ENCODE data around the gene SLC38A1.
"Not testable (repeated sequence)": the region's sequence is repeated elsewhere in the genome, so short reads cannot be mapped to it uniquely, and the experiment has no call there.

SLC38A1 gene

DNA sequence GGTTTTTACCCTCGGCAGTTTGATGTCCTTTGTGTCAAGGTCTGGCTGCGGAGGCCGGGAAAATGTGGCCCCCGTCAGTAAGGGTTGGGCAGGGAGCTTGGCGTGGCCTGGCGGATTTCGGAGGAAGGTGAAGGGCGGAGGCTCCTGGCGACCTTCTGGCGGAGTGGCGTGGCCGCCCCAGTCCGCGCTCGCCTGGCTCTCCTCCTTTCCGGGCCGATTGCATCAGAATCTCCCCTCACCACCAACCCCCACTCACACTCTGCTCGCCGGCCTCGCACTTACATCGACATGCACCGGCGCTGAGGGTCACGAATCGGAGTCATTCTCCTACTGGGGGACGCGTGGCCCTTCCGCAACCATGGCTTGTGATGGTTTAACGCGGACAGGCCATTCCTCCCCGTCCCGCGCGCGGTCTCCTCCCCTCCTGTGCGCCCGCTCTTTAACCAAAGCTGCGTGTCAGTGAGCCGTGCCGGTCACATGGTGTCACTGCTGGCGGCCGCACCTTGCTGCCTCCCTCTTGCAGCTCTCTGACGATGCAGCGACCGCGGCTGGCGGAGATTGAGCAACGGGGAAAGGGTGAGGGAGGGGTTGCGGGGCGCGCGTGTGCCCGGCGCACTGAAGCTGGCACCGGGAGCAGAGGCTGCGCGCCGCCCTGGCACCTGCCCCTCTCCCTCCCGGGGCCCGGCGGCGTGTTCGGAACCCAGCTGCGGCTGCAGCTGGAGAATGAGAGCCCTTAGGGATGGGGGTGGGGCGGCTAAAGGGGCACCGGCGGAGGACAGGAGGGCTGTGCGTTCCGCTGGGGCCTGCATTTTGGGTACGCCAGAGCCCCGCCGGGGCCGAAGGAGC lies at the start of gene SLC38A1:
TSS of gene SLC38A1 (minus strand) at position 461 of the 846 bp plus-strand sequence. CDS start 29,243 bp downstream, outside the sequence.
- peak; percentile 79 to 84 for DNase-seq

DNA sequence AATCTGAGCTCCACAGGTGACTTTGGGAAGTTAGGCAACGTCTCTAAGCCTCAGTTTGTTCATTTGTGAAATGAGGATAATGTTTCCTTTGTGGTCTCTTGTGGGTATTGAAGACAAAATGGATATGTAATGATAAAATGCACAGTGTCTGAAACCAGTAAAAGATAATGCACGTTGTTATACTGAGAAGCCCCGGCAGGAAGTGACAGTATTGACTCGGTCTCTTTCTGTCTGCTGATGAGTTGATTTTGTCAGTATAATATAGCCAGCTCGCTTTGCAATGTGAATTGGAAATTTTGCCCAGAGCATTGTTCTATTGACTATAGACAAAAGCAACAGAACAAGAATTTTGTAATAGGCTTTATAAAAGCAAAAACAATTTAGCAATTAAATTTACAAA lies 49.2 kb upstream of the SLC38A1 start:
- no peak for DNase-seq

DNA sequence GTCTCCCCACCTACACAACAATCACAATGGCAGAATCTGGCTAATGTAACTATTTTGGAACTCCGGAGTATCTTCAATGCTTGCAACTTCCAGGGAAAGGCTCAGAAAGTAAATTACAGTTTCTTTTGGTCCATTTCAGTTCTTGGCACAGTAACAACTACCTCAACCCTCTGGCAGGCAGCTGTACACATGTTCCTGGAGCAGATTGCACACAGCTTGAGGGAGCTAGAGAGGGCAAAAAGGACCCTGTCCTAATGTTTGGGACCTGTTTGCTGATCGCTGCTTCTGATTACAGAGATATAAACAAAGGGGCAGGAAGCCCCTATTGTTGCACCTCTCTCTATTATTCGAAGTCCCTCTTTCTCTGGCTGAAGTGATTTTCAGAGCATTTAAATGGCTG lies 35.2 kb upstream of the SLC38A1 start:
- no peak for DNase-seq

DNA sequence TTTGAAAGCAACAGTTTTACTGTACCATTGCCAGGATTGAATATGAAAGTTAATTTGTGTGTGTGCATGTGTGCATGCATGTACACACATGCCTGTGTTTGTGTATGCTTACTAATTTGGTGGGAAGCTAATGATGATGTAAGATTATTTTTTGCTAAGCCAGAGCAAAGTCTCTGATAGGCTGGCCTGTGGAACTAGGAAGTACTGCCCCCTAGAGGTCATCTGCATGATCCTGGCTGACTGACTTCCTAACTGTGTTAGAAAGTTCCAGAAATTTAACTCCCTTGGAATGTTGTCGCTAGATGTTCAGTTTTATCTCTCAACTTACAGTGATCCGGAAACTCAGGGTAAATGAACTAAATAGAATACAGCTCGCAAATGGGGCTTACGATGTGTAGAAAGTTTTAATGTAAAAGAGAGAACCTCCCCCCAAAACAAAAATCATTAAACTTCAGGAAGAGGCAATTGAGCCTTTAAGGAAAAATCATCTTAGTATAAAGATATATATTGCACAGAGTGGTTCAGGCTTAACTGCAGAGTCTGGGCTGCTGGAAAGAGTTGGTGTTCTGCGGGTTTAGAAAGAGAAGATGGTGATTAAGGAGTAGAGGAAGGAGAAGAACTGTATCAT lies 34.3 kb upstream of the SLC38A1 start:
- peak; percentile 45 to 47 for DNase-seq

DNA sequence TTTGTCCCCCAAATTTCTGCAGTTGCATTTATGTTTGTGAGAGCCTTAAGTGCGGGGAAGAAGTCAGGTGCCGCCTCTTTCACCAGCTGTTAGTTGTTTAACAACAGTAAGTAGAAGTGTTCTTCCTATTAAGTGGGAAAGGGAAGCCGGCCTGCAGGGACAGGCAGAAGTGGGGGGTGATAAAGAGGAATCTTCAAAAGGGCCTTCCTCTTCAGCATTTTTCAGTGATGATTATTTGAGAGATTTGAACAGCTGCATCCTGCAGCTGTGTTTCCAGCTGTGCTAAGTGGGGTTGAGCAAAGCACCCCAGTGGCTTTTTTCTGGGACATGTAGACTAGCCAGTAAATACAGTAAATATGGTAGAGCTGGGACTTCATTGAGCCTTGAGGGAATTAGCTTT lies 32.1 kb upstream of the SLC38A1 start:
- no peak for DNase-seq

DNA sequence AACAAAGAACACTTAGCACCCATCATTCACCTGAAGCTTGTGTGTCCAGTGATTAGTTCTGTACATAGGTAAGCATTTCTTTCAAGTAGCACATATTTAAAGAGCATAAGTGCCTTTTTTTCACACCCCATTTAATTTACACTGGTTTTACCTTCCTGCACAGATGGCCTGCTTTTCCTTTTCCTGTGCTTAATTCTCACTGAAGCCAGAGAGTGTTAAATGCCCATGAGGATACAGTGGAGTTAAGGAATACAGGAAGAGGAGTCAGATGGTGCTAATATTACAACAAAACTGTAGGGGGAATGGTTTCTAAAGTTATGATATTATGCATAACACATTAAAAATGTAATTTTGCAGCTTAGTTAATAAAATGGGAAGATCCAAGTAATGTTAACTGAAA lies 31.0 kb upstream of the SLC38A1 start:
- no peak for DNase-seq

DNA sequence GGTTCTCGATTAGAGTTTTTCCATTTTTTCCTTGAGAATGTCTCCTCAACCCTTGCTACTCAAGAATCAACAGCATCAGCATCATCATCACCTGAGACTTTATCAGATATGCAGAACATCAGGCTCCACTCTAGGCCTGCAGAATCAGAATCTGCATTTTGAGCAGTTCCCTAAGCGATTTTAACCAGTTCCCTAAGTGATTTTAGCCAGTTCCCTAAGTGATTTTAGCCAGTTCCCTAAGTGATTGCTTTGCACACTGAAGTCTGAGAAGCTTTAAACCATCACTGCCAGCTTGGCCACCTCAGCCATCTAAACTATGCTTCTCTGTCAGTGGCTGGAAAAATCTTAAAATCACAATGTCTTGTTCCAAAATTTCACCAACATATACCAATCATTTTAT lies 29.4 kb upstream of the SLC38A1 start:
- DNase-seq = no peak

DNA sequence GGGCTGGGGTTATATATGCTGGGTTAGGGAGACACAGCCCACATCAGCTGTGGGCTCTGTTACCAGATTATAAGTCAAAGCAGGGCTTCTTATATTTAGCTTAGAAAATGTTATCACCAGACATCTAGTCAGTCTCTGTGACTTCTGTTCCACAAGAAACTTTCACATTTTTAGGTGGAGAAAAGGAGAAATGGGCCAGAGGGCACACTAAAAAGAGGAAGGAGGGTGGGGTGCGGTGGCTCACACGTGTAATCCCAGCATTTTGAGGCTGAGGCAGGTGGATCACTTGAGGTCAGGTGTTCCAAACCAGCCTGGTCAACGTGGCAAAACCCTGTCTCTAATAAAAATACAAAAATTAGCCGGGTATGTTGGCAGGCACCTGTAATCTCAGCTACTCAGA lies 28.0 kb upstream of the SLC38A1 start:
- no peak for DNase-seq

DNA sequence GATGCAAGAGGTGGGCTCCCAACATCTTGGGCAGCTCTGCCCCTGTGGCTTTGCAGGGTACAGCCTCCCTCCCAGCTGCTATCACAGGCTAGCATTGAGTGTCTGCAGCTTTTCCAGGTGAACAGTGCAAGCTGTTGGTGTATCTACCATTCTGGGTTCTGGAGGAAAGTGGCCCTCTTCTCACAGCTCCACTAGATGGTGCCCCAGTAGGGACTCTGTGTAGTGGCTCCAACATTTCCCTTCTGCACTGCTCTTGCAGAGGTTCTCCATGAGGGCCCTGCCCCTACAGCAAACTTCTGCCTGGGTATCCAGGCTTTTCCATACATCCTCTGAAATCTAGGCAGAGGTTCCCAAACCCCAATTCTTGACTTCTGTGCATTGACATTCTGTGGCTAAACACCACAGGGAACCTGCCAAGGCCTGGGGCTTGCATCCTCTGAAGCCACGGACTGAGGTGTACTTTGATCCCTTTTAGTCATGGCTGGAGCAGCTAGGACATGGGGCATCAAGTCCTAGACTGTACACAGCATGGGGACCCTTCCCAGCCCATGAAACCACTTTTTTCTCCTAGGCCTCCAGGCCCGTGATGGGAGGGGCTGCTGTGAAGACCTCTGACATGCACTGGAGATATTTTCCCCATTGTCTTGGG lies 24.0 kb upstream of the SLC38A1 start:
- no peak for DNase-seq

DNA sequence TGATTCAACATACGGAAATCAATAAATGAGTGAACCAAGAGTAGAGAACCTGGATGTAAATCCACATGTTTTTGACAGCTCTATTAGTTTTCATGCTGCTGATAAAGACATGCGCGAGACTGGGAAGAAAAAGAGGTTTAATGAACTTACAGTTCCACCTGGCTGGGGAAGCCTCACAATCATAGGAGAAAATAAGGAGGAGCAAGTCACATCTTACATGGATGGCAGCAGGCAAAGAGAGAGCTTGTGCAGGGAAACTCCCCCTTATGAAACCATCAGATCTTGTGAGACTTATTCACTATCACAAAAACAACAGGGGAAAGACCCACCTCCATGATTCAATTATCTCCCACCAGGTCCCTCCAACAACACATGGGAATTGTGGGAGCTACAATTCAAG lies 23.1 kb upstream of the SLC38A1 start:
- DNase-seq = not testable (repeated sequence)

DNA sequence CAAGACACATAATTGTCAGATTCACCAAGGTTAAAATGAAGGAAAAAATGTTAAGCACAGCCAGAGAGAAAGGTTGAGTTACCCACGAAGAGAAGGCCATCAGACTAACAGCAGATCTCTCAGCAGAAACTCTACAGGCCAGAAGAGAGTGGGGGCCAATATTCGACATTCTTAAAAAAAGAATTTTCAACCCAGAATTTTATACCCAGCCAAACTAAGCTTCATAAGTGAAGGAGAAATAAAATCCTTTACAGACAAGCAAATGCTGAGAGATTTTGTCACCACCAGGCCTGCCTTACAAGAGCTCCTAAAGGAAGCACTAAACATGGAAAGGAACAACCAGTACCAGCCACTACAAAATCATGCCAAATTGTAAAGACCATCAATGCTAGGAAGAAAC lies 16.3 kb upstream of the SLC38A1 start:
- not testable (repeated sequence) for DNase-seq

DNA sequence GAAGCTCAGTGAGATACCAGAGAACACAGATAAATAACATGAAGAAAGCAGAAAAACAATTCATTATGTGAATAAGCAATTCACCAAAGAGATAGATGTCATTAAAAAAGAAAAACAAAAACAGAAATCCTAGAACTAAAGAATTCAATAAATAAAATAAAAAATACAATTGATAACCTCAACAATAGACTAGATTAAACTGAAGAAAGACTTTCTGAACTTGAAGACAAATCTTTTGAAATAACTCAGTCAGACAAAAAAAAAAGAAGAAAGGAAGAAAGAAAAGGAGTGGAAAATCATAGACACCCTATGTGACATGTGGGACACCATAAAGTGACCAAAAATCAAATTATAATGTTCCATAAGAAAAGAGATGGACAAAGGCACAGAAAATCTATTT lies 14.0 kb upstream of the SLC38A1 start:
- no peak for DNase-seq

DNA sequence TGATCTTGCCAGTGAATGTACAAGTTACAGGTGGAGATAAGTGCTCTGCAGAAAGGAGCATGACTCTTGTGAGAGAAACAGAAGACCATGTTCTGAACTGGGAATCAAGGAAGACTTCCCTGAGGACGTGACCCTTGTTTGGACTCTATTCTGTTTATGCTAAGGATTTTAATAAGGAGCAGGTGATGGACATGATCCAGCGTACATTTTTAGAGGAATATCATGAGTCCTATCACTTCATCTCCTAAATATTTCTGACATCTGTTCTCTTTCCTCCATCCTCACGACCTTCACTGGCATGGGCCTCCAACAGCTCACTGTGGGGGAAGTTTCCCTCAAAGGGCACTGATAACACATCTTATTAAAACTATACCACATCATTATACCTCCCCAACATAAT lies 7.9 kb upstream of the SLC38A1 start:
- no peak for DNase-seq

DNA sequence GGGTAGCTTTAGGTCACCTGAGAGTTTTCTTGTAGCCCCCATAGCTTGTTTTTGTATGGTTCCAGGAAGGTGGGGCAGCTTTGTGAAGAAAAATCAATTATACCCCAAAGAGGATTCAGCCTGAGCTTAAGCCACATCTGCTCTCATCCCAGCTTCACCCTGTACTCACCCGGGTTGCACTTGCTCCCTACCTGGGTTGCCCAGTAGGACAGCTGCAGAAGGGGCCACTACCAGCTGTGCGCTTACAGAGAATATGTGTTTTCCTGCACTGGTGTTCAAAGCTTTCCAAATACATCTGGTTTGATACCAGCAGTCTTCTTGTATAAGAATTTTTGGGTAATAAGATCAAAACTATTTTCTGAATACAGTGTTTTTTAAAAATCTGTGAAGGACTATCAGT lies 3.0 kb upstream of the SLC38A1 start:
- no peak for DNase-seq

DNA sequence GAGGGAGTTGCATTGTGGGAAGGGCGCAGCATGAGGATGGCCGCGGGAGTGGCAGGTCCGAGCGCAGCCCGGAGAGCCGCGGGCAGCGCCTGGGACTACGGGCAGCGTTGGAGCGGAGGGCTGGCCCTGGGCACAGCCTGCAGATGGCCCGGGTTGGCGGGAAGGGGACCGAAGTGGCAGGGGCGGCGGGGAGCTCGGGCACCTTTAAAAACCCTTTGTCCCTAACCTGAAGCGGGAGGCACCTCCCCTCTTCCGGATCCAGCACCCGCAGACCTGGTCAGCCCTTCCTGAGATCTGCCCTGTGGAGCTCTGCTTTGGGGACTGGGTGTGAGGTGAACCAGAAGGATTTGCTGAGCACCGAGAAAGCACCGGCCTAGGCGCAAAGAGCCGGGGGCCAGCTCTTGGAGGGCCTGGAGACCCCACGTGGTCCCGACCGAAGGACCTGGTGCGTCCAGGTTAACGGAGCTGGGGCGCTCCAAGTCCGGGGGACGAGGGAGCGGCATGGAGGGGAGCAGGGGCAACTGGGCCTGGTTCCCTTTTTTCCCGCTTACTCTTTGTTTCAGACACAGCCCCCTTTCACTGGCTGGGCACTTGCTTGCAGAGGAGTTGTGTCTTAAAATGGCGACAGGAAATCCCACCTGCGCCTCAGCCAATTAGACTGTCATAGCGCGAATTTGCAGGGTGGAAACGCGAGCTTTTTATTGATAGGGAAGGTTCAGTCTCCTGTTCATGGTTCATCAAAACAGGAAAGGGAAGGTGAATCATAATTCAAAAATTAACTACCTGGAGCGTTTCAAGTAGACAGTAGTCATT lies 792 bp upstream of the SLC38A1 start:
- peak; percentile 74 to 81 for DNase-seq

DNA sequence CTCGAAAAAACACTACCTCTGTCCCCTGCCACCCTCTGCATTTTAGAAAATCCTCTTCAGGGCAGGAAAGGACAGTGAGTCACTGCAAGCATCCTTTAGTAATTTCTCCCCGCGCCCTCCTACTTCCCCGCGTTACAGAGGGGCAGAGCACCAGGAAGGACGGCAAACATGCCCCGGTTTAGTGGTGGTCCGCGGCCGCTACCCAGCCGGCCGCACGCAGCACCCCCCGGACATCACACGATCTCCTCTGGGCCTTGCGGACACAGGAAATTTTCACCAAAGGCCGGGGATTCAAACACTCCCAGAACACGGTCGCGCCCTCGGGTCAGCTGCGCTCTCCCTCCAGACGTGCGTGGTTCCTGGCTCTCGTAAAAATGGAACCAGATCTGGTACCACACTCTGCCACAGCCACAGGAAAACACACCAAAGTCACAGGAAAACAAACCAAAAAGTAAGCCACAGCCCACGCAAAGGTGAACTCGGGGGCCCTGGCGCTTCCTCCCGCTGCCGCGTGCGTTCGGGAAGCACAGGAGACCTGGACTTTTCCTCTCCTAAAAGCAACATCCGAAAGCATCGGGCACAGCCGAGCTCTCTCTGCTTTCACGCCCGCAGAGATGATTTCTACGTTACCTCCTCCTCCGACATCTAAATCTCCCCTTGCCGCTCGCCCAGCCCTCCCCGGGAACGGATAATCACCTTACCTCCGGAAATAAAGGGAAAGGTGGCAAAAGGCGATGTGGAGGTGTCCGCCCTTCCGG lies 839 bp downstream of the SLC38A1 start:
- DNase-seq = peak; percentile 45 to 57

DNA sequence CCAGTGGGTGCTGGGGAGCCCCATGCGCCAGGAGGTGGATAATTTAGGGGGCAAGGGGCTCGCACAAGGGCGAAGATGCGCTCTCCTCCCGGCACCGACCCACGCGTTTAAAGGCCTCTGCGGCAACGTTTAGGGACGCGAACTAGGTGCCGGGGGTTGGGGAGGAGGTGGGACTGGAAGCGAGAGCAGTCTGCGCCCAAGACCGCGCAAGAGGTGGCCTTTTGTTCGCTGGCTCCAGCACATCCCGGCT lies 1.3 kb downstream of the SLC38A1 start:
- peak; percentile 48 to 51 for DNase-seq

DNA sequence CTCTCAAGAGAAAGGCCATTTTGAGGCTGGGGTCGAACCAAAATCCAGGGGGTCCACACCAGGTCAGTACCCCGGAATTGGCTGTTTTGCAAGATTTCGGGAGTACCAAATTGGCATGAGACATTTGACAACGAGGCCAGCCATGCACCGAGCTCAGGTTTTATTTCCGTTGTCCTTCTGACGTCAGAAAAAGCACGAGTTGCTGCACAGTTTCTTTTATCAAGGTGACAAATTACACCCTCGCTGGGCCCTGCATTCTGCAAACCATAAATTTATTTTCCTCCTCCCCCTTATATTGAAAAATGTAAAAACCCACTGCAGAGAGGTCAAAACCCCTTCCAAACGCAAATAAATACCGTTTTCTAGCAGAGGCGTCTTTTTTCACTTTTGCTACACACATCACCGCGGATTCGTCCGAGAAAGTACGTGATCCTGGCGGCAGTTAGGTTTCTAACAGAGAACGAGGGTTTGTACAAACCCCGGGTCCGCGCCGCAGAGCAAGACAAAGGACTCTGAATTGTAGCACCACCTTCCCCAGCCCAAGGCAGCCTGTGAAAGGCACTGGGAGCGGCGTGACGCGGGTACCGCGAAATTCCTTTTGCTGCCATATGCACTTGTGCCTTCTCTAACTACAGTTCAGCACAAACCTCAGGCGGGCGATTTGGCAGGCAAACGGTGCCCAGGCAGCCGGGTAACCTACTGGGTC lies 1.8 kb downstream of the SLC38A1 start:
- peak; percentile 48 to 64 for DNase-seq

DNA sequence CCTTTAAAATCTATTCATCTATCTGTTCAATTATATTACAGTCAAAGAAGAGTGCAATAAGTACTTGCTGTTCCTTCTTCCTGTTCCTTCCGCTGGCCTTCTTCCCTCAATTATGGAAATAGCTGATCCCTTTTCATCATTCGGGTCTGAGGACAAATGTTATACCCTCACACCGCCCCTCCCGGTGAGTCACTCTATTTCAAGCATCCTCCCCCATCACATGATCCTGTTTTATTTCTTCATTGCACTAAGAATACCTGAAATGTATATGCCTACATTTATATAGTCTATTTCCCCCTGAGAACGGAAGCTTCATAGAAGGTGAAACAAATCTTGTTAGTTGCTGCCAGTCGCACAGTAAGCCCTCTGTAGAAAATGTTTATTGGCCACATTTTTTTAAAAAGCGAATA lies 2.5 kb downstream of the SLC38A1 start:
- DNase-seq = peak; percentile 20 to 31

DNA sequence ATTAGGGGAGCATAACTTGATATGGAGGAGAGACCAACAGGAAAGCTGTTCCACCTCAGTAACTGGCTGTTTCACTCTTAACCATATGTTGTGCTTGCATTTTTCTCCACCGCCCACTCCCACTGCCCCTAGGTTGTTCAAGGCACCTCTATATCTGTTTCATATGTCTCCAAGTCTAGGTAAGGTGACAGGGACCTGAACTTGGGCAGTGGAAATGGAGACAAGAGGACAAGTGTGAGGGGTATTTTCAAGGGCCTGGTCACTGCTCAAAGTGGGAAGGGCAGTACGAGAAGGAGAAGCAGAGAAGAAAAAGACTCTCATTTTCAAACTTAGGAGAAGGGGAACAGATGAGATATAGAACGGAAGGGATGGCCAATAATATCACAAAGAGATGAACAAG lies 3.1 kb downstream of the SLC38A1 start:
- peak; percentile 24 to 42 for DNase-seq

DNA sequence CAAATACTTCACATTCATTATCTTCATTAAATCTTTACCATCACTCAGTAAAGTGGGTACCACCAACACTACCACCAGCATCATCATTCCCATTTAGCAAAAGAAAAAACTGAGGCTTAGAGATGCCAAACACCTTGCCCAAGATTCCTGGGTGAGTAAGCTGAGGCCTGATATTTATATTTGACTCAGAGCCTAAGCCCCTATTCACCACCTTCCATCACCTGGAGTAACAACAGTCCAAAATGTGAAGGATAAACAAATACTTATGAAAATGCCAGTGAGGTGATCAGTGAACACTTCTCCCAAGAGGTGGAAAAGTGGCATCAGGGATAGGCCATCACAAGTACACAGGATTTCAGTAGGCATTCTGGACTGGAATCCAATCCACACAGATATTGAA lies 3.7 kb downstream of the SLC38A1 start:
- DNase-seq = no peak

DNA sequence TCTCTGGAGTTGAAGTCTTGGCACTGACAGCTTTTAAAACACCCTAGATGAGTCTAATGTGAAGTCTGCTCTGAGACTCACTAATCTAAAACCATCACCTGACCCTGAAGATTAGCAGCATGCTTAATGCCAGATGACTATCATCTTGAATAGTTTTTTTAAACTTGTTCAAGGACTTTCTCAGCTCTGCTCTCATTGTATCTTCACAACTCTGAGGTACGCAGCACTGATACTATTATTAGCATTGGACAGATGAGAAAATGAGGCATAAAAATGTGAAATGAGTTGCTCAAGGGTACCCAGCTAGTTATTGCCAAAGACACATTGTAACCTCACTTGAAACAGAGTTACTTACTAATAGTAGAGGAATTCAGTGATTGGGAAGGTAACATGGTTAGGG lies 4.8 kb downstream of the SLC38A1 start:
- DNase-seq = no peak
